ENCODE data around the gene TMEM266. TPM values are rescaled to one million over a fixed set of nuclear protein-coding genes. Genes with fewer than 3 reads are reported as not detected.

TMEM266 gene
- total RNA-seq, 2 experiments from 2014 or later, result not detected

DNA sequence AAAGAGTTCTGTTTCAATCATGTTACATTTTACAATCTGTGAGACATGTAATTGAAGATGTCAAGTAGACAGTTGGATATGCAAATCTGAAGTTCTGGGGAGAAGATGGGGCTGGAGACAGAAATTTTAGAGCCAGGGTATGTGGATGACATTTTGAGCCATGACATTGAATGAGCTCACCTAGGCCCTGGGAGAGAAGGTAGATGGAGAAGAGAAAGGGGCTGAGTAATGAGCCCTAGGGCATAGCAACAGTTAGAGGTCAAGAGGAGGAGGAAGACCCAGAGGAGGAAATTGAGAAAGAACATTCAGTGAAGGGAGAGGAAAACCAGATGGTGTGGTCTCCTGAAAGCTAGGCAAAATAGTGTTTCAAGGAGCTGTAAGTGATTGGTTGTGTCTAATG is 15.3 kb downstream of the TMEM266 start:
- ChIA-PET POLR2A (no interaction called here), CTCF (interaction anchor here (1.1 kb wide), 1 partner anchor 17 kb away, joined by 3 read pairs; no protein-coding TSS in a partner anchor)
- H3K27me3 Mint-ChIP-seq, result peaks cover 2% of the 10 kb centered on the region
- H3K9me3 Mint-ChIP-seq, result no peaks in the 10 kb centered on the region
- H3K4me3 Mint-ChIP-seq, result no peak overlapping the region
- DNase-seq, result no peak
- no peaks in the 10 kb centered on the region for H3K36me3 Mint-ChIP-seq (ENCODE audit: low read depth)
- peaks cover 7% of the 10 kb centered on the region for H3K4me1 Mint-ChIP-seq
- no peak overlapping the region for H3K27ac Mint-ChIP-seq

DNA sequence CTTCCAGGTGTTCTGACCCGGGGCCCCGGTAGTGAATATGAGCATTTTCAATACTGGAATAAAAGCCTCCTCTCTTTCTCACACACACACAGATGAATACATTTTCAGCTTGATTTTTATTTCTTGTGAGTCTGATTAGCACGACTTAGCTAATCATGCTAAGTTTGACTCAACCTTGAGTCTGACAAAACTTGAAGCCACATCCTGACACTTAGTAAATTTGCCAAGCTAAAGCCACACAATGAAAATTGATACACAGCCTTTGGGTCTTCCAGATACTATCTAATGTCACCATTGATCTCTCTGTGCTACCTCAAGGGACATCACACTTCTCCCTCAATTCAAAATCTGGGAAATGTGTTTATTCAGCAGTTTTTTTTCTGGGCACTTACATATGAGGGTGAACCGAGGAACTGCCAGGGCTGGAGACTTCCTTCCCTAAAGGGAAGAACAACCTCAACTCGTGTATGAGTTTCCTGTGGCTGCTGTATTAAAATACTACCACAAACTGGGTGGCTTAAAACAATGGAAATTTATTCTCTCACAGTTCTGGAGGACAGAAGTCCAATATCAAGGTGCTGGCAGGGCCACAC is 18.6 kb downstream of the TMEM266 start:
- H3K27ac Mint-ChIP-seq, result no peak overlapping the region

GRCh38 chr15:76084256-76084655 is 24.5 kb downstream of the TMEM266 start:
- Mint-ChIP-seq H3K4me1 (no peaks in the 10 kb centered on the region), H3K36me3 (ENCODE audit: low read depth) (no peaks in the 10 kb centered on the region), H3K9me3 (no peaks in the 10 kb centered on the region), H3K4me3 (no peak overlapping the region), H3K27ac (no peak overlapping the region), H3K27me3 (peaks cover 25% of the 10 kb centered on the region)
- CTCF ChIA-PET, result interaction anchor here (1.3 kb wide), 1 partner anchor 55 kb away, joined by 3 read pairs; no protein-coding TSS in a partner anchor
- POLR2A ChIA-PET, result no interaction called here
- no peak for DNase-seq

More for the DNA sequence above, 18.6 kb downstream of the TMEM266 start:
- POLR2A ChIA-PET, result no interaction called here
- CTCF ChIA-PET, result interaction anchor here (0.6 kb wide), 1 partner anchor 389 kb away, joined by 3 read pairs; no protein-coding TSS in a partner anchor
- DNase-seq, result no peak
- Mint-ChIP-seq H3K27me3 (peaks cover 4% of the 10 kb centered on the region), H3K36me3 (ENCODE audit: low read depth) (no peaks in the 10 kb centered on the region), H3K4me1 (peaks cover 7% of the 10 kb centered on the region), H3K4me3 (no peak overlapping the region), H3K9me3 (no peaks in the 10 kb centered on the region)

- Mint-ChIP-seq H3K4me3 (no peak overlapping the region), H3K27ac (no peak overlapping the region), H3K4me1 (no peaks in the 10 kb centered on the region), H3K9me3 (no peaks in the 10 kb centered on the region), H3K27me3 (peaks cover 54% of the 10 kb centered on the region), H3K36me3 (ENCODE audit: low read depth) (no peaks in the 10 kb centered on the region)
- DNase-seq, result no peak
- POLR2A ChIA-PET, result no interaction called here
- CTCF ChIA-PET, result no interaction called here
Measured at GRCh38 chr15:76098685-76099084, 38.9 kb downstream of the TMEM266 start.

- no peaks in the 10 kb centered on the region for H3K9me3 Mint-ChIP-seq
- DNase-seq, result no peak
- peaks cover 47% of the 10 kb centered on the region for H3K27me3 Mint-ChIP-seq
- H3K4me3 Mint-ChIP-seq, result no peak overlapping the region
- ChIA-PET POLR2A (no interaction called here), CTCF (no interaction called here)
- no peaks in the 10 kb centered on the region for H3K4me1 Mint-ChIP-seq
- H3K36me3 Mint-ChIP-seq (ENCODE audit: low read depth), result no peaks in the 10 kb centered on the region
- H3K27ac Mint-ChIP-seq, result no peak overlapping the region
Measured at GRCh38 chr15:76099388-76099787, 39.6 kb downstream of the TMEM266 start.

- no peak overlapping the region for H3K4me3 Mint-ChIP-seq
- H3K27me3 Mint-ChIP-seq, result peaks cover 38% of the 10 kb centered on the region
- DNase-seq, result no peak
- no peak overlapping the region for H3K27ac Mint-ChIP-seq
- H3K36me3 Mint-ChIP-seq (ENCODE audit: low read depth), result no peaks in the 10 kb centered on the region
- H3K4me1 Mint-ChIP-seq, result no peaks in the 10 kb centered on the region
- ChIA-PET POLR2A (no interaction called here), CTCF (interaction anchor here (0.5 to 0.6 kb wide), 3 partner anchors 70 to 1126 kb away, joined by 3 to 4 read pairs (median 3); no protein-coding TSS in a partner anchor)
- H3K9me3 Mint-ChIP-seq, result no peaks in the 10 kb centered on the region
Measured at GRCh38 chr15:76100361-76100760, 40.6 kb downstream of the TMEM266 start.

GRCh38 chr15:76101655-76102054 is 41.9 kb downstream of the TMEM266 start:
- CTCF ChIA-PET, result no interaction called here
- H3K9me3 Mint-ChIP-seq, result no peaks in the 10 kb centered on the region
- H3K4me1 Mint-ChIP-seq, result no peaks in the 10 kb centered on the region
- no peaks in the 10 kb centered on the region for H3K36me3 Mint-ChIP-seq (ENCODE audit: low read depth)
- no peak overlapping the region for H3K4me3 Mint-ChIP-seq
- peaks cover 27% of the 10 kb centered on the region for H3K27me3 Mint-ChIP-seq
- POLR2A ChIA-PET, result no interaction called here
- DNase-seq, result no peak
- no peak overlapping the region for H3K27ac Mint-ChIP-seq

GRCh38 chr15:76105391-76105790 is 45.6 kb downstream of the TMEM266 start:
- ChIA-PET CTCF (no interaction called here), POLR2A (no interaction called here)
- Mint-ChIP-seq H3K4me1 (no peaks in the 10 kb centered on the region), H3K36me3 (ENCODE audit: low read depth) (no peaks in the 10 kb centered on the region), H3K27ac (no peak overlapping the region), H3K27me3 (peaks cover 17% of the 10 kb centered on the region), H3K4me3 (no peak overlapping the region), H3K9me3 (no peaks in the 10 kb centered on the region)
- no peak for DNase-seq

GRCh38 chr15:76105911-76106310 is 46.1 kb downstream of the TMEM266 start:
- DNase-seq, result no peak
- no peak overlapping the region for H3K4me3 Mint-ChIP-seq
- ChIA-PET CTCF (no interaction called here), POLR2A (no interaction called here)
- H3K27ac Mint-ChIP-seq, result no peak overlapping the region
- H3K4me1 Mint-ChIP-seq, result no peaks in the 10 kb centered on the region
- no peaks in the 10 kb centered on the region for H3K36me3 Mint-ChIP-seq (ENCODE audit: low read depth)
- no peaks in the 10 kb centered on the region for H3K9me3 Mint-ChIP-seq
- peaks cover 15% of the 10 kb centered on the region for H3K27me3 Mint-ChIP-seq

DNA sequence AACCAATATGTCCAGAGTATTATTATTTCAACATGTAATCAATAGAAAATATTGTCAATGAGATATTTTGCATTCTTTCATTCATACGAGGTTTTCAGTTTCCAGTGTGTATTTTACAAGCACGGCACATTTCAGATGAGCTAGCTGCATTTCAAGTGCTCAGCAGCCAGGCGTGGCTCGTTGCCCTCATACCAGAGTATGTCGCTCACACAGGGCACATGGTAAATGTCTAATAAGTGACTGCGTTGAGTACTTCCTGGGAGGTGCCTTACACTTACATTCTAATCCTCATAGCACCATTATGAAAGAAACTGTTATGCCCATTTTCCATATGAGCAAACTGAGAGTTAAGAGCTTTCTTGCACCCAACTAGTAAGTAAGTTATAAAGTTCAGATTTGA is 47.4 kb downstream of the TMEM266 start:
- H3K27me3 Mint-ChIP-seq, result peaks cover 13% of the 10 kb centered on the region

GRCh38 chr15:76108021-76108723 is 48.4 kb downstream of the TMEM266 start:
- no peaks in the 10 kb centered on the region for H3K4me1 Mint-ChIP-seq
- DNase-seq, result no peak
- CTCF ChIA-PET, result interaction anchor here (0.9 kb wide), 1 partner anchor 25 kb away, joined by 3 read pairs; no protein-coding TSS in a partner anchor
- POLR2A ChIA-PET, result interaction anchor here (0.6 kb wide), 1 partner anchor 19 kb away, joined by 4 read pairs; no protein-coding TSS in a partner anchor
- H3K27me3 Mint-ChIP-seq, result peaks cover 13% of the 10 kb centered on the region
- no peaks in the 10 kb centered on the region for H3K9me3 Mint-ChIP-seq
- H3K27ac Mint-ChIP-seq, result no peak overlapping the region
- H3K4me3 Mint-ChIP-seq, result no peak overlapping the region
- H3K36me3 Mint-ChIP-seq (ENCODE audit: low read depth), result no peaks in the 10 kb centered on the region

More for the DNA sequence above, 47.4 kb downstream of the TMEM266 start:
- Mint-ChIP-seq H3K36me3 (ENCODE audit: low read depth) (no peaks in the 10 kb centered on the region), H3K4me3 (no peak overlapping the region), H3K4me1 (no peaks in the 10 kb centered on the region), H3K27ac (no peak overlapping the region), H3K9me3 (no peaks in the 10 kb centered on the region)
- ChIA-PET POLR2A (no interaction called here), CTCF (no interaction called here)
- no peak for DNase-seq

GRCh38 chr15:76109046-76109445 is 49.3 kb downstream of the TMEM266 start:
- CTCF ChIA-PET, result no interaction called here
- no peaks in the 10 kb centered on the region for H3K36me3 Mint-ChIP-seq (ENCODE audit: low read depth)
- H3K4me3 Mint-ChIP-seq, result no peak overlapping the region

DNA sequence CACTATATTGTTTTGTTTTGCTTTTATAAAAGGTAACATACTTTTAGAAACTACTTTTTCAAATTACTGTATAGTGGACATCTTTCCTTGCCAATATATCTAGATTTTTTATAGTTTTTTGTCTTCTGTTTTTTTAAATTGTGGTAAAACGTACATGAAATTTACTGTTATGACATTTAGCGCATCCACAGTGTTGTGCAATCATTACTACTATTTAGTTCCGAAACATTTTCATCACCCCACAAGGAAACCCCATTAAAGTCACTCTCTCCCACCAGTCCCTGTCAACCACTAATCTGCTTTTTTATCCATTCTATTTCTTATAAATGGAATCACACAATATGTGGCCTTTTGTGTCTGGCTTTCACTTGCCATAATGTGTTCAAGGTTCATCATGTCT is 54.8 kb downstream of the TMEM266 start:
- no peaks in the 10 kb centered on the region for H3K4me1 Mint-ChIP-seq
- no peaks in the 10 kb centered on the region for H3K36me3 Mint-ChIP-seq (ENCODE audit: low read depth)
- no peak overlapping the region for H3K4me3 Mint-ChIP-seq
- no peak overlapping the region for H3K27ac Mint-ChIP-seq
- ChIA-PET POLR2A (no interaction called here), CTCF (no interaction called here)
- no peak for DNase-seq
- H3K9me3 Mint-ChIP-seq, result no peaks in the 10 kb centered on the region
- H3K27me3 Mint-ChIP-seq, result peaks cover 7% of the 10 kb centered on the region

More at GRCh38 chr15:76109046-76109445, 49.3 kb downstream of the TMEM266 start:
- no peaks in the 10 kb centered on the region for H3K9me3 Mint-ChIP-seq
- no peak overlapping the region for H3K27ac Mint-ChIP-seq
- POLR2A ChIA-PET, result no interaction called here
- no peaks in the 10 kb centered on the region for H3K4me1 Mint-ChIP-seq
- DNase-seq, result no peak
- H3K27me3 Mint-ChIP-seq, result peaks cover 13% of the 10 kb centered on the region
